Adrenal gland (tissue), 5 donors: ENCODE measurements around the gene TCERG1L.

Experiments
- CTCF ChIP-seq, 6 experiments: fragments of 450-650 bp in 4 of 6; fragments of 200-600 bp in 2 of 6; sonication (generic) in 1 of 6; IDR thresholded peaks; 1 replicate in 5 of 6; 2 replicates in 1 of 6; pipeline versions ENCODE4 v1.5.1 to v1.8.0; 2016 to 2021; ENCODE audit warnings: antibody characterized with exemption in 6 of 6, mild to moderate bottlenecking in 2 of 6, moderate library complexity in 1 of 6
- POLR2A ChIP-seq, 2 donors: fragments of 450-650 bp; IDR thresholded peaks; one replicate each; pipeline ENCODE4 v1.6.1; 2017; ENCODE audit warnings: antibody characterized with exemption in 2 of 2, mild to moderate bottlenecking in 2 of 2, moderate library complexity in 1 of 2
- donor health status: DM: no; HTN: no; CAD: no.

- TF ChIP-seq CTCF (IDR thresholded peaks at IDR 0.05), result no peak
- TF ChIP-seq POLR2A (IDR thresholded peaks at IDR 0.05), result no peak
Observed at GRCh38 chr10:131178521-131179331, 132.8 kb downstream of the TCERG1L start.
